ENCODE data around the gene EVX2. TPM values are rescaled to one million over a fixed set of nuclear protein-coding genes. Genes with fewer than 3 reads are reported as not detected.

EVX2 gene
- total RNA-seq, 6 donors from 2014 or later: not detected

DNA sequence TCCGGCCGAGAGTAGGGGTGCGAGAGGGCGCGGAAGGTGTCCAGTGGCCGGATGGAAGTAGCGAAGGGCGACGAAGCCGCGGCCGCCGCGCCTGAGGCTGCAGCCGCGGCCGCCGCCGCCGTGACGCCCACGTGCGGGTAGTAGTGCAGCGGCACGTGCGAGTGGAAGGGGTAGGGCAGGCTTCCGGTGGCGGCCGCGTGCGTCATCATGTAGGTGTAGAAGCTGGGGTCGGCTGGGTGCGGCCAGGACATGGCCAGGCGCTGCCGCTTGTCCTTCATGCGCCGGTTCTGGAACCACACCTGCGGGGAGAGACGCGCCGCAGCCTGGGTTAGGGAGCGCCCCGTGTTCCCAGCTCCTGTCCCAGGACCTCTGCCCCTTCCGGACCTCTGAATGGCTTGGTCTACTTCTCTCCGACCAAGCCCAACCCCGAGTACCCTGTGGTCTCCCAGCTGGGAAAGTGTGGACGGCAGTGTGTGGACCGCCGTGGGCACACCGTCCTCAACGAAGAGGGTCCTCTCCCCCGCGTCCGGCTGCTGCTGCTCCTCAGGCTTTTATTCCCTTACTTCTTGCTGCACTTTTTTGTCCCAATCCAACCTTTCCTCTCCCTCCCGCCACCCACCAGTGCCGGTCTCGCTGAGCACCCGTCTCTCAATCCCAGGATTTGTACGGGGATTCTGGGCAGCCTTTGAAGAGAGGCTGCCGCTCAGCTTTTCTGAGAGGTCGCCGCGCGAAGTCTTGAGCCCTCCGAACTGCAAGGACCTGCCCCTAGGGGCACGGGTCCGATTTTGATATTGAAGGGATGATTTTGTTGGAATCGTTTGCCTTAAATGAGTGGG, 3.0 kb downstream of the EVX2 start:
- no peak for TF ChIP-seq EP300 (IDR thresholded peaks at IDR 0.05)
- no peak for TF ChIP-seq POLR2A (IDR thresholded peaks at IDR 0.05)
- TF ChIP-seq, protein P1, sequence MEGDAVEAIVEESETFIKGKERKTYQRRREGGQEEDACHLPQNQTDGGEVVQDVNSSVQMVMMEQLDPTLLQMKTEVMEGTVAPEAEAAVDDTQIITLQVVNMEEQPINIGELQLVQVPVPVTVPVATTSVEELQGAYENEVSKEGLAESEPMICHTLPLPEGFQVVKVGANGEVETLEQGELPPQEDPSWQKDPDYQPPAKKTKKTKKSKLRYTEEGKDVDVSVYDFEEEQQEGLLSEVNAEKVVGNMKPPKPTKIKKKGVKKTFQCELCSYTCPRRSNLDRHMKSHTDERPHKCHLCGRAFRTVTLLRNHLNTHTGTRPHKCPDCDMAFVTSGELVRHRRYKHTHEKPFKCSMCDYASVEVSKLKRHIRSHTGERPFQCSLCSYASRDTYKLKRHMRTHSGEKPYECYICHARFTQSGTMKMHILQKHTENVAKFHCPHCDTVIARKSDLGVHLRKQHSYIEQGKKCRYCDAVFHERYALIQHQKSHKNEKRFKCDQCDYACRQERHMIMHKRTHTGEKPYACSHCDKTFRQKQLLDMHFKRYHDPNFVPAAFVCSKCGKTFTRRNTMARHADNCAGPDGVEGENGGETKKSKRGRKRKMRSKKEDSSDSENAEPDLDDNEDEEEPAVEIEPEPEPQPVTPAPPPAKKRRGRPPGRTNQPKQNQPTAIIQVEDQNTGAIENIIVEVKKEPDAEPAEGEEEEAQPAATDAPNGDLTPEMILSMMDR (IDR thresholded peaks at IDR 0.05): no peak
- TF ChIP-seq POLR2AphosphoS5 (IDR thresholded peaks at IDR 0.05): no peak
- H3K4me3 ChIP-seq: peak overlapping the region in 1 of 4 donors; percentile 13
- H3K4me1 ChIP-seq: peaks cover 8 to 50% (median 17%) of the 10 kb centered on the region in 4 donors
- WGBS, 2 donors: 11 to 20% methylated on average over 19 to 41 of the region's 68 CpGs
- H3K36me3 ChIP-seq: no peaks in the 10 kb centered on the region
- H3K9me3 ChIP-seq: peaks cover 0 to 22% (median 12%) of the 10 kb centered on the region in 4 donors
- H3K27me3 ChIP-seq: peaks cover 0 to 95% (median 61%) of the 10 kb centered on the region in 4 donors
- ATAC-seq (ENCODE audit: low FRiP score in 2 of 2) (no peak), DNase-seq (peak in 1 of 2 donors; percentile 77)
- no peak overlapping the region for H3K27ac ChIP-seq

DNA sequence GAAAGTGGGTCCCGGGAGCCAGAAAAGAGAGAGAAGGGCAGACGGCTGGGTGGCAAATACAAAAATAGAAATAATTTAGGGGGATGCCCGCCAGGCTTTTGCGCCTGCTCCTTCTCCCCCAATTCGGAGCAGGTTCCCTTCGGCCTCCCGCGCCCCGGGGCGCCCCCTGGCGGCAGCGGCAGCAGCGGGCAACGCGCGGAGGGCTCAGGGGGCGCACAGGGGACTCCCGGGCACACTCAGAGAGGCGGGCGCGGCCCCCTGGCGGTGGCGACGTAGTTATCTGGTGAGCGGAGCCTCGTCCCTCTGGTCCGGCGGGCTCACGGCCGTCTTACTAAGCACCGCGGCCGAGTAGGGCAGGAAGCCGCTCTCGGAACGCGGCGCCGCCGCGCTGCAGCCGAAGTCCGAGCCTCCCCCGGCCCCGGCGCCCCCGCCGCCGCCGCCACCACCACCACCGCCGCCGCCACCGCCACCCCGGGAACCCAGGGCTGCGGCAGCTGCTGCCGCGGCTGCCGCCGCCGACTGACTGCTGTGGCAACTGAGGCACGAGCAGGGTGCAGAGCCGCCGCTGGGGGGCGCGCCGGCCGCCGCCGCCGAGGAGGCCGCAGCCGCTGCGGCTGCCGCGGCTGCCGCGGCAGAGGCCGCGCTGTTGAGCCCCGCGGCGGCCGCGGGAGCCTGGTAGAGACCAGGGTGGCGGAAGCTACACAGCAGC, 3.8 kb downstream of the EVX2 start:
- H3K27me3 ChIP-seq: peaks cover 0 to 95% (median 58%) of the 10 kb centered on the region in 4 donors
- H3K4me3 ChIP-seq: peak overlapping the region in 2 of 4 donors; percentile 18 to 22
- peaks cover 0 to 22% (median 12%) of the 10 kb centered on the region in 4 donors for H3K9me3 ChIP-seq
- peaks cover 8 to 42% (median 16%) of the 10 kb centered on the region in 4 donors for H3K4me1 ChIP-seq
- ATAC-seq (ENCODE audit: low FRiP score in 2 of 2) (peak in 1 of 2 donors; percentile 47), DNase-seq (peak in 1 of 2 donors; percentile 88)
- WGBS, 2 donors: 5% methylated on average over 4 to 59 of the region's 86 CpGs
- no peaks in the 10 kb centered on the region for H3K36me3 ChIP-seq
- no peak overlapping the region for H3K27ac ChIP-seq
- TF ChIP-seq, protein P1 (IDR thresholded peaks at IDR 0.05): peak; percentile 25 to 53 (median 34)
- TF ChIP-seq POLR2A (IDR thresholded peaks at IDR 0.05) (no peak), EP300 (IDR thresholded peaks at IDR 0.05) (no peak), POLR2AphosphoS5 (IDR thresholded peaks at IDR 0.05) (no peak)

DNA sequence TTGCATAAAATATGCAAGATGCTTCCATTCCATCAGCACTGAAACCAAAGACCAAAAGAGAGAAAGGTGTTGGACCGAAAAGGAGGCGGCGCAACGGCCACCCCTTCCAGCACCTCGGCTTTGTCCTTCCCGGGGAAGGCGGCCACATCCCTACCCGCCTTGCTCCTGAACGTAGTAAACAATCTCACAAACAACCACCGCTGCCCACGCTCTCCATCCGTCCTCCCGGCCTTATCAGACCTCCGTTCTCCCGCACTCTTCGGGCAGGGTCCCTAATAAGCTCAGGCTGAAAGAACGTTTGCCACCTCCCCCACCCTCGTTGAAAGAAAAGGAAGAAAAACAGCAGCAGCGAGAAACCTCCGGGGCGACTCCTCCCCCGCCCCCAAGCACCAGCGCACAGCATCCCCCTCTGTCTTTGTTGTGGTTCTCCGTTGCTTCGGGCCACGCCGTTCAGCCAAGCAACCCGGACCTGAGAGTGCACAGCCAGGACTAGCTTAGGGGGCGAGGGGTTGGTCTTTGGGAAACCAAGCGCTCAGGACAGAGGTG, 4.4 kb downstream of the EVX2 start:
- 10% methylated on average over 27 to 29 of the region's 30 CpGs for WGBS, 2 donors
- TF ChIP-seq, protein P1 (IDR thresholded peaks at IDR 0.05): no peak
- TF ChIP-seq POLR2AphosphoS5 (IDR thresholded peaks at IDR 0.05) (no peak), EP300 (IDR thresholded peaks at IDR 0.05) (no peak), POLR2A (IDR thresholded peaks at IDR 0.05) (no peak)
- no peak overlapping the region for H3K27ac ChIP-seq
- H3K36me3 ChIP-seq: no peaks in the 10 kb centered on the region
- H3K4me1 ChIP-seq: peaks cover 8 to 37% (median 16%) of the 10 kb centered on the region in 4 donors
- peak overlapping the region in 1 of 4 donors; percentile 18 for H3K4me3 ChIP-seq
- no peak for ATAC-seq (ENCODE audit: low FRiP score in 2 of 2)
- H3K9me3 ChIP-seq: peaks cover 0 to 22% (median 12%) of the 10 kb centered on the region in 4 donors
- DNase-seq: peak in 1 of 2 donors; percentile 39
- H3K27me3 ChIP-seq: peaks cover 0 to 95% (median 58%) of the 10 kb centered on the region in 4 donors

DNA sequence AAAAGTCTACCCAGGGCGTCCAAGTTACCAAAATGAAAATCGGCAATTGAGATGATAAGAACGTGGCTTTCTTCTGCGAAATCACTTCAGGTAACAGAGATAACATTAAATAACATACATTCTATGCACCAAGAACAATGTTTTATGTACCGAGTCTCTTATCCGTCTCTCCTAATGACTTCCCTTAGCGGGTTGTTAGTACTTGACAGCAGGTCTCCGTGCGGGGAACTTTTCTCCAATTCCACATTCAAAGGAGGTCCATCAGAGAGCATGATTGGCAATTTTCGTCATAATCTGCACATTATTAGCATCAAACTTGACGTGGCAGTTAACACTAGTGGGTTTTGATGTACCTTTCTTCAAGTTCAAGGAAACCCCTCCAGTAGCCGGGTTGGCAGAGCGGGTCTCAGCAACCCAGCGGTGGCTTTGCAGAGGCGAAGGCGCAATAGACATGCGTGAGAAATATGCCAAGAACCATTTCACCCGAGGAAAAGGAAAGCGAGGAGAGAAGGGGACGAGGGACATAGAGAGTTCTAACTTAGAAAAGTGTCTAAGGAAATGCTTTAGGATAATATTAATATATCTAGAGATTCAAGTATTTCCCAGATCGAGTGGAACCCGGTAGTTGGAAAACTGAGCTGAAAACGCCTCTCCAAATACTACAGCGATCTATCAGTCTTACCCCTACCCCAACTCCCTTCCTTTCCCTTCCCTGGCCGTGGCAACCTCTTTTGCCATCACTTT, 5.0 kb downstream of the EVX2 start:
- Histone ChIP-seq H3K36me3 (no peaks in the 10 kb centered on the region), H3K27me3 (peaks cover 0 to 96% (median 59%) of the 10 kb centered on the region in 4 donors), H3K4me3 (no peak overlapping the region), H3K4me1 (peaks cover 8 to 37% (median 16%) of the 10 kb centered on the region in 4 donors), H3K9me3 (peaks cover 0 to 22% (median 11%) of the 10 kb centered on the region in 4 donors), H3K27ac (no peak overlapping the region)
- 9% methylated on average over 25 of the region's 25 CpGs for WGBS, 2 donors
- DNase-seq: no peak
- no peak for ATAC-seq (ENCODE audit: low FRiP score in 2 of 2)
- no peak for TF ChIP-seq POLR2AphosphoS5 (IDR thresholded peaks at IDR 0.05)
- no peak for TF ChIP-seq POLR2A (IDR thresholded peaks at IDR 0.05)
- TF ChIP-seq, protein P1 (IDR thresholded peaks at IDR 0.05): no peak
- no peak for TF ChIP-seq EP300 (IDR thresholded peaks at IDR 0.05)

Measured in upper lobe of left lung (tissue), 6 donors.